HCT116 (cell line): Measurements from ENCODE around the gene APOL4. TPM values are rescaled to one million over a fixed set of nuclear protein-coding genes. Genes with fewer than 3 reads are reported as not detected.

Experiments
- ATAC-seq: fragments of 200-7000 bp; cut with Tn5 transposase; 2 replicates; pipeline ENCODE4 v1.9.1; 2020; ENCODE audit warnings: mild to moderate bottlenecking, moderate library complexity
- BruUV-seq: library from RNA; stranded (reverse); fragments of 400-500 nt; replicated peaks from 2 replicates; lab custom pipeline; 2021; lab: Mats Ljungman, UMichigan
- CTCF ChIA-PET: fragments of 300-600 bp; sonication (Branson Sonifier 250); formaldehyde crosslinking; loops from one replicate; lab custom pipeline; 2021; ENCODE audit warnings: antibody characterized with exemption; lab: Charles Lee
- POLR2A ChIA-PET: fragments of 300-600, 350-600 bp; sonication (Branson Sonifier 250); formaldehyde crosslinking; loops from one replicate; lab custom pipeline; 2021; ENCODE audit warnings: antibody characterized with exemption; lab: Charles Lee
- RAD21 ChIA-PET, 2 experiments: fragments of 300-600 bp; sonication (Branson Sonifier 250); formaldehyde crosslinking; loops; one replicate each; lab custom pipeline; 2023; ENCODE audit warnings: low total read pairs in 2 of 2; ENCODE audit not compliant: uncharacterized antibody in 2 of 2, unreplicated experiment in 2 of 2, low non-redundant PET in 1 of 2; lab: Charles Lee
- DNase-seq: peaks from one replicate; pipeline ENCODE4 v3.0.0-alpha.2; 2010; ENCODE audit warnings: low read depth, low spot score
- H2AFZ ChIP-seq: fragments of 200-600 bp; shearing (Covaris generic), sonication (generic); 2 replicates; pipeline ENCODE4 v1.6.1; 2017; ENCODE audit warnings: low read depth, mixed run types, mixed read lengths, antibody characterized with exemption, low read length; ENCODE audit not compliant: poor library complexity, severe bottlenecking
- H3K27ac ChIP-seq: 2 replicates; pipeline ENCODE4 v1.5.1; 2012; ENCODE audit warnings: low read depth, low read length
- H3K27me3 ChIP-seq: fragments of 200-600 bp; sonication (generic); 2 replicates; pipeline ENCODE4 v1.6.1; 2016; ENCODE audit warnings: mixed run types, low read length, mixed read lengths; ENCODE audit not compliant: insufficient read depth
- H3K36me3 ChIP-seq, 2 experiments: fragments of 200-500 bp in 1 of 2; fragments of 200-600 bp in 1 of 2; sonication (Bioruptor generic) in 1 of 2; sonication (generic) in 1 of 2; 2 replicates each; pipeline versions ENCODE4 v1.5.1 to v1.6.1; 2014 to 2016; ENCODE audit warnings: low read length in 2 of 2, inconsistent platforms in 1 of 2, mixed read lengths in 1 of 2, mixed run types in 1 of 2; ENCODE audit not compliant: insufficient read depth in 2 of 2, control insufficient read depth in 1 of 2
- H3K4me1 ChIP-seq, 2 experiments: fragments of 200-600 bp in 1 of 2; sonication (generic) in 1 of 2; 2 replicates each; pipeline versions ENCODE4 v1.5.1 to v1.6.1; 2012 to 2017; ENCODE audit warnings: low read length in 2 of 2, inconsistent platforms in 1 of 2, mild to moderate bottlenecking in 1 of 2, mixed read lengths in 1 of 2, mixed run types in 1 of 2, moderate library complexity in 1 of 2; ENCODE audit not compliant: insufficient read depth in 2 of 2, control insufficient read depth in 1 of 2
- H3K4me2 ChIP-seq: fragments of 200-600 bp; sonication (generic); 2 replicates; pipeline ENCODE4 v1.6.1; 2017; ENCODE audit warnings: mixed run types, low read length, mixed read lengths
- H3K4me3 ChIP-seq, 2 experiments: fragments of 200-600 bp in 1 of 2; sonication (generic) in 1 of 2; replicated peaks in 1 of 2; 2 replicates each; pipeline ENCODE4 v1.5.1; 2011 to 2016; ENCODE audit warnings: low read length in 2 of 2, control low read depth in 1 of 2, low read depth in 1 of 2, mild to moderate bottlenecking in 1 of 2, mixed read lengths in 1 of 2, mixed run types in 1 of 2
- H3K79me2 ChIP-seq: fragments of 200-600 bp; sonication (generic); 2 replicates; pipeline ENCODE4 v1.6.1; 2017; ENCODE audit warnings: mild to moderate bottlenecking, mixed run types, low read length, moderate library complexity, mixed read lengths; ENCODE audit not compliant: insufficient read depth
- H3K9ac ChIP-seq: fragments of 200-600 bp; sonication (generic); 2 replicates; pipeline ENCODE4 v1.6.1; 2016; ENCODE audit warnings: low read length, mixed read lengths
- H3K9me2 ChIP-seq: fragments of 200-600 bp; sonication (generic), shearing (Covaris generic); 2 replicates; pipeline ENCODE4 v1.6.1; 2017; ENCODE audit warnings: mixed run types, mild to moderate bottlenecking, moderate library complexity; ENCODE audit not compliant: insufficient read depth
- H3K9me3 ChIP-seq, 2 experiments: fragments of 200-500 bp in 1 of 2; fragments of 200-600 bp in 1 of 2; sonication (Bioruptor generic) in 1 of 2; sonication (generic) in 1 of 2; 2 replicates each; pipeline ENCODE4 v1.6.1; 2014 to 2017; ENCODE audit warnings: low read length in 2 of 2, mixed read lengths in 2 of 2, inconsistent platforms in 1 of 2, low read depth in 1 of 2, mild to moderate bottlenecking in 1 of 2, mixed run types in 1 of 2, moderate library complexity in 1 of 2; ENCODE audit not compliant: control insufficient read depth in 1 of 2, insufficient read depth in 1 of 2
- H4K20me1 ChIP-seq: fragments of 200-600 bp; sonication (generic), shearing (Covaris generic); 2 replicates; pipeline ENCODE4 v1.6.1; 2017; ENCODE audit warnings: mixed run types, mild to moderate bottlenecking, moderate library complexity; ENCODE audit not compliant: insufficient read depth
- EZH2 ChIP-seq: fragments of 200-600 bp; sonication (generic); IDR thresholded peaks from 2 replicates; pipeline ENCODE4 v1.6.1; 2017; ENCODE audit warnings: antibody characterized with exemption, mixed run types
- EZH2phosphoT487 ChIP-seq: fragments of 200-600 bp; IDR thresholded peaks from 2 replicates; pipeline ENCODE4 v1.6.1; 2018; ENCODE audit warnings: antibody characterized with exemption, borderline replicate concordance
- FOSL1 ChIP-seq: IDR thresholded peaks from 2 replicates; pipeline ENCODE4 v1.6.1; 2012; ENCODE audit warnings: low read depth
- POLR2A ChIP-seq: IDR thresholded peaks from 2 replicates; pipeline ENCODE4 v1.7.0; 2011; ENCODE audit warnings: borderline replicate concordance; ENCODE audit not compliant: insufficient read depth, insufficient read length; ENCODE audit errors: extremely low read depth
- RAD21 ChIP-seq: IDR thresholded peaks from 2 replicates; pipeline ENCODE4 v1.6.1; 2012; ENCODE audit warnings: low read depth, mild to moderate bottlenecking
- SP1 ChIP-seq: IDR thresholded peaks from 2 replicates; pipeline ENCODE4 v1.6.1; 2012; ENCODE audit warnings: low read depth
- TCF7L2 ChIP-seq: IDR thresholded peaks from 2 replicates; pipeline ENCODE4 v1.7.0; 2011; ENCODE audit warnings: borderline replicate concordance, inconsistent platforms; ENCODE audit not compliant: insufficient read depth, insufficient read length; ENCODE audit errors: extremely low read depth
- ZFX ChIP-seq: fragments of 450-650 bp; IDR thresholded peaks from 2 replicates; pipeline ENCODE4 v1.6.1; 2017
- intact Hi-C: fragments of 100-400 bp; cut with micrococcal nuclease; formaldehyde crosslinking; loops from 2 replicates; pipeline ENCODE4 v1.10.0; 2022
- total RNA-seq: library from RNA; stranded (reverse); gene quantifications from one replicate; pipeline ENCODE4 v1.2.1, GENCODE V29; 2021; ENCODE audit not compliant: unreplicated experiment
- TF ChIP-seq, protein P1 (sequence below): IDR thresholded peaks from 2 replicates; pipeline ENCODE4 v1.6.1; 2012
- TF ChIP-seq, protein P2 (sequence below): IDR thresholded peaks from 2 replicates; pipeline ENCODE4 v1.6.1; 2011; ENCODE audit warnings: mild to moderate bottlenecking, low read length, moderate library complexity; ENCODE audit not compliant: insufficient replicate concordance; ENCODE audit errors: extremely low read depth
- TF ChIP-seq, protein P3 (sequence below): IDR thresholded peaks from 2 replicates; pipeline ENCODE4 v1.6.1; 2012; ENCODE audit warnings: low read depth

The APOL4 gene
- total RNA-seq, 1 experiment from 2014 or later = not detected

DNA sequence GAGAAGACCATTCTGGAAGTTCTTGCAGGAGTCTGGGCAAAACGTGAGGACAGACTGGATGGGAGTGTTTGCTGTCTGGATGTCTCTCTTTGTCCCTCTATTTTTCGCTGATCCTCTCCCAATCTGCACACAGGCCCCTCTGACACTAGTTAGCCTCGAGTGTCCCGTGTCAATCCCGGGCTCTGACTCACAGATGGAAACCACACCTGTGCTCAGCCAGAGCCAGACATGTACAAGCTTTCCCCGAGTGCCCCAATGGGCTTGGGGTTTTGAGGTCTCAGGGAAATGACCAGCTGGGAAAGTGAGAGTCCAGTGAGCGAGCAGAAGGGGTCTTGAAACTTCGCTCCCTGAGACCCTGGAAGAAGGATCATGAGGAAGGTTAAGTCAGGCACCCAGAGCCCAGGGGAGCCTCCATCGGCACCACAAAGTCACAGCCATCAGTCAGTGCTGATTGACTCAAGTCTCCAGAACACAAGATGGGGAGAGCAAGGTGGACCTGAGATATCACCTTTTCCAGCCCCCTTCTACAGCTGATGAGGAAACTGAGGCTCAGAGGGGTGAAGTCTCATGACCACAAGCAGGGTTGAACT is 23.8 kb upstream of the APOL4 start:
- RAD21 ChIA-PET = no interaction called here
- TF ChIP-seq, protein P1, sequence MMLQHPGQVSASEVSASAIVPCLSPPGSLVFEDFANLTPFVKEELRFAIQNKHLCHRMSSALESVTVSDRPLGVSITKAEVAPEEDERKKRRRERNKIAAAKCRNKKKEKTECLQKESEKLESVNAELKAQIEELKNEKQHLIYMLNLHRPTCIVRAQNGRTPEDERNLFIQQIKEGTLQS = no peak
- TF ChIP-seq RAD21 = no peak
- TF ChIP-seq, protein P2, sequence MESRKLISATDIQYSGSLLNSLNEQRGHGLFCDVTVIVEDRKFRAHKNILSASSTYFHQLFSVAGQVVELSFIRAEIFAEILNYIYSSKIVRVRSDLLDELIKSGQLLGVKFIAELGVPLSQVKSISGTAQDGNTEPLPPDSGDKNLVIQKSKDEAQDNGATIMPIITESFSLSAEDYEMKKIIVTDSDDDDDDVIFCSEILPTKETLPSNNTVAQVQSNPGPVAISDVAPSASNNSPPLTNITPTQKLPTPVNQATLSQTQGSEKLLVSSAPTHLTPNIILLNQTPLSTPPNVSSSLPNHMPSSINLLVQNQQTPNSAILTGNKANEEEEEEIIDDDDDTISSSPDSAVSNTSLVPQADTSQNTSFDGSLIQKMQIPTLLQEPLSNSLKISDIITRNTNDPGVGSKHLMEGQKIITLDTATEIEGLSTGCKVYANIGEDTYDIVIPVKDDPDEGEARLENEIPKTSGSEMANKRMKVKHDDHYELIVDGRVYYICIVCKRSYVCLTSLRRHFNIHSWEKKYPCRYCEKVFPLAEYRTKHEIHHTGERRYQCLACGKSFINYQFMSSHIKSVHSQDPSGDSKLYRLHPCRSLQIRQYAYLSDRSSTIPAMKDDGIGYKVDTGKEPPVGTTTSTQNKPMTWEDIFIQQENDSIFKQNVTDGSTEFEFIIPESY = no peak
- DNase-seq (no peak), ATAC-seq (no peak)
- CTCF ChIA-PET = no interaction called here
- H3K9me2 ChIP-seq = no peaks in the 10 kb centered on the region
- no peaks in the 10 kb centered on the region for H3K4me1 ChIP-seq
- POLR2A ChIA-PET = no interaction called here
- no peaks in the 10 kb centered on the region for H3K79me2 ChIP-seq
- no peak overlapping the region for H3K9ac ChIP-seq
- no peaks in the 10 kb centered on the region for H3K27me3 ChIP-seq
- intact Hi-C loops = loop anchor here (10.0 kb wide), 1 partner anchor 81 kb away; no protein-coding TSS in a partner anchor
- no peak overlapping the region for H3K27ac ChIP-seq
- no peaks in the 10 kb centered on the region for H4K20me1 ChIP-seq
- no peak overlapping the region for H3K4me2 ChIP-seq
- H2AFZ ChIP-seq = no peak overlapping the region
- no peaks in the 10 kb centered on the region for H3K9me3 ChIP-seq
- 0 out of 4 replicates have a peak, but pooled peaks cover 0 to 6% of the 10 kb centered on the region in 2 experiments for H3K36me3 ChIP-seq
- no TSS peak for BruUV-seq
- no peak overlapping the region for H3K4me3 ChIP-seq

DNA sequence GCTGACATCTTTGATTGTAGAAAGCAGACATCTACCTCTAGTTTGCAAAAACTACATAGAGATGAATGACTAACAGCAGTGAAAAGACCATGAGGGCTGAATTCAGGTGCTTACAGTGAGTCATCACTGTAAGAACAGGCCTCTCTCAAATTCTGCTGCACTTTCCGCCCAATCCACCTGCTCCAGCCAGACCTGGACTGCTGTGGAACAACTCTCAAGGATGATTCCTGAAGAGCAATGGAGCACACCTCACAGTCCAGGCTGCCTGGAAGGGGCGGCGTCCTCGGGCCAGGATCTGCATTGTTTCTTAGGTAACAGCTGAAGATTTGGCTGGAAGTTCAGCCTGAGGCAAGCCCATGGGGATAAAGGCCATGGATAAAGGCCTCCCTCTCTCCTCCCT is 22.6 kb upstream of the APOL4 start:
- H2AFZ ChIP-seq = no peak overlapping the region
- H3K4me1 ChIP-seq = no peaks in the 10 kb centered on the region
- intact Hi-C loops = loop anchor here (10.0 kb wide), 1 partner anchor 79 kb away; no protein-coding TSS in a partner anchor
- no peak for DNase-seq
- no peak overlapping the region for H3K27ac ChIP-seq
- no peaks in the 10 kb centered on the region for H4K20me1 ChIP-seq
- H3K36me3 ChIP-seq = 0 out of 4 replicates have a peak, but pooled peaks cover 0 to 6% of the 10 kb centered on the region in 2 experiments
- no peak overlapping the region for H3K4me2 ChIP-seq
- no peak for ATAC-seq
- no peak overlapping the region for H3K4me3 ChIP-seq
- H3K79me2 ChIP-seq = no peaks in the 10 kb centered on the region
- no peak overlapping the region for H3K9ac ChIP-seq
- ChIA-PET RAD21 (no interaction called here), POLR2A (no interaction called here), CTCF (interaction anchor here (0.7 kb wide), 1 partner anchor 30 kb away, joined by 3 read pairs; no protein-coding TSS in a partner anchor)
- no peaks in the 10 kb centered on the region for H3K9me3 ChIP-seq
- BruUV-seq = no TSS peak
- no peaks in the 10 kb centered on the region for H3K27me3 ChIP-seq
- no peaks in the 10 kb centered on the region for H3K9me2 ChIP-seq
- no peak for TF ChIP-seq SP1
- no peak for TF ChIP-seq EZH2phosphoT487
- TF ChIP-seq, protein P3, sequence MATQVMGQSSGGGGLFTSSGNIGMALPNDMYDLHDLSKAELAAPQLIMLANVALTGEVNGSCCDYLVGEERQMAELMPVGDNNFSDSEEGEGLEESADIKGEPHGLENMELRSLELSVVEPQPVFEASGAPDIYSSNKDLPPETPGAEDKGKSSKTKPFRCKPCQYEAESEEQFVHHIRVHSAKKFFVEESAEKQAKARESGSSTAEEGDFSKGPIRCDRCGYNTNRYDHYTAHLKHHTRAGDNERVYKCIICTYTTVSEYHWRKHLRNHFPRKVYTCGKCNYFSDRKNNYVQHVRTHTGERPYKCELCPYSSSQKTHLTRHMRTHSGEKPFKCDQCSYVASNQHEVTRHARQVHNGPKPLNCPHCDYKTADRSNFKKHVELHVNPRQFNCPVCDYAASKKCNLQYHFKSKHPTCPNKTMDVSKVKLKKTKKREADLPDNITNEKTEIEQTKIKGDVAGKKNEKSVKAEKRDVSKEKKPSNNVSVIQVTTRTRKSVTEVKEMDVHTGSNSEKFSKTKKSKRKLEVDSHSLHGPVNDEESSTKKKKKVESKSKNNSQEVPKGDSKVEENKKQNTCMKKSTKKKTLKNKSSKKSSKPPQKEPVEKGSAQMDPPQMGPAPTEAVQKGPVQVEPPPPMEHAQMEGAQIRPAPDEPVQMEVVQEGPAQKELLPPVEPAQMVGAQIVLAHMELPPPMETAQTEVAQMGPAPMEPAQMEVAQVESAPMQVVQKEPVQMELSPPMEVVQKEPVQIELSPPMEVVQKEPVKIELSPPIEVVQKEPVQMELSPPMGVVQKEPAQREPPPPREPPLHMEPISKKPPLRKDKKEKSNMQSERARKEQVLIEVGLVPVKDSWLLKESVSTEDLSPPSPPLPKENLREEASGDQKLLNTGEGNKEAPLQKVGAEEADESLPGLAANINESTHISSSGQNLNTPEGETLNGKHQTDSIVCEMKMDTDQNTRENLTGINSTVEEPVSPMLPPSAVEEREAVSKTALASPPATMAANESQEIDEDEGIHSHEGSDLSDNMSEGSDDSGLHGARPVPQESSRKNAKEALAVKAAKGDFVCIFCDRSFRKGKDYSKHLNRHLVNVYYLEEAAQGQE = no peak
- no peak for TF ChIP-seq TCF7L2
- TF ChIP-seq, protein P2 = no peak
- TF ChIP-seq EZH2 = no peak
- TF ChIP-seq FOSL1 = no peak
- TF ChIP-seq ZFX = no peak
- TF ChIP-seq POLR2A = no peak
